DND-41 (cell line): ENCODE data around the gene SLC39A9.

Experiments used
- EZH2 ChIP-seq: IDR thresholded peaks from 3 replicates; pipeline ENCODE4 v1.6.1; 2012; ENCODE audit warnings: borderline replicate concordance, low read depth, mild to moderate bottlenecking, moderate library complexity, low read length, inconsistent platforms; ENCODE audit not compliant: severe bottlenecking
- TF ChIP-seq, protein P1 (sequence below): IDR thresholded peaks from 2 replicates; pipeline ENCODE4 v1.5.1; 2012; ENCODE audit warnings: borderline replicate concordance, low read length, moderate library complexity, mild to moderate bottlenecking; ENCODE audit not compliant: poor library complexity, severe bottlenecking; ENCODE audit errors: extremely low read depth

GRCh38 chr14:69358966-69359365 lies 39.5 kb upstream of the SLC39A9 start:
- no peak for TF ChIP-seq EZH2
- TF ChIP-seq, protein P1, sequence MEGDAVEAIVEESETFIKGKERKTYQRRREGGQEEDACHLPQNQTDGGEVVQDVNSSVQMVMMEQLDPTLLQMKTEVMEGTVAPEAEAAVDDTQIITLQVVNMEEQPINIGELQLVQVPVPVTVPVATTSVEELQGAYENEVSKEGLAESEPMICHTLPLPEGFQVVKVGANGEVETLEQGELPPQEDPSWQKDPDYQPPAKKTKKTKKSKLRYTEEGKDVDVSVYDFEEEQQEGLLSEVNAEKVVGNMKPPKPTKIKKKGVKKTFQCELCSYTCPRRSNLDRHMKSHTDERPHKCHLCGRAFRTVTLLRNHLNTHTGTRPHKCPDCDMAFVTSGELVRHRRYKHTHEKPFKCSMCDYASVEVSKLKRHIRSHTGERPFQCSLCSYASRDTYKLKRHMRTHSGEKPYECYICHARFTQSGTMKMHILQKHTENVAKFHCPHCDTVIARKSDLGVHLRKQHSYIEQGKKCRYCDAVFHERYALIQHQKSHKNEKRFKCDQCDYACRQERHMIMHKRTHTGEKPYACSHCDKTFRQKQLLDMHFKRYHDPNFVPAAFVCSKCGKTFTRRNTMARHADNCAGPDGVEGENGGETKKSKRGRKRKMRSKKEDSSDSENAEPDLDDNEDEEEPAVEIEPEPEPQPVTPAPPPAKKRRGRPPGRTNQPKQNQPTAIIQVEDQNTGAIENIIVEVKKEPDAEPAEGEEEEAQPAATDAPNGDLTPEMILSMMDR, result no peak
